NB4 (cell line): Measurements from ENCODE around the gene SNRK.

Experiments used
- DNase-seq: peaks from one replicate; pipeline ENCODE4 v3.0.0; 2010; ENCODE audit warnings: low read depth
- H3K4me3 ChIP-seq: one replicate; pipeline ENCODE4 v1.5.1; 2011; ENCODE audit warnings: mild to moderate bottlenecking, low read depth, low read length, moderate library complexity
- CTCF ChIP-seq: IDR thresholded peaks from one replicate; pipeline ENCODE4 v1.5.1; 2012; ENCODE audit warnings: low read depth, low read length
- MYC ChIP-seq: IDR thresholded peaks from 2 replicates; pipeline ENCODE4 v1.6.1; 2011; ENCODE audit warnings: low read depth, low read length
- POLR2A ChIP-seq: IDR thresholded peaks from 2 replicates; pipeline ENCODE4 v1.6.1; 2011; ENCODE audit warnings: mild to moderate bottlenecking; ENCODE audit not compliant: insufficient read length; ENCODE audit errors: extremely low read depth
- TF ChIP-seq, protein P1 (sequence below): IDR thresholded peaks from 2 replicates; pipeline ENCODE4 v1.6.1; 2011; ENCODE audit warnings: low read depth, low read length

Gene SNRK, protein sequence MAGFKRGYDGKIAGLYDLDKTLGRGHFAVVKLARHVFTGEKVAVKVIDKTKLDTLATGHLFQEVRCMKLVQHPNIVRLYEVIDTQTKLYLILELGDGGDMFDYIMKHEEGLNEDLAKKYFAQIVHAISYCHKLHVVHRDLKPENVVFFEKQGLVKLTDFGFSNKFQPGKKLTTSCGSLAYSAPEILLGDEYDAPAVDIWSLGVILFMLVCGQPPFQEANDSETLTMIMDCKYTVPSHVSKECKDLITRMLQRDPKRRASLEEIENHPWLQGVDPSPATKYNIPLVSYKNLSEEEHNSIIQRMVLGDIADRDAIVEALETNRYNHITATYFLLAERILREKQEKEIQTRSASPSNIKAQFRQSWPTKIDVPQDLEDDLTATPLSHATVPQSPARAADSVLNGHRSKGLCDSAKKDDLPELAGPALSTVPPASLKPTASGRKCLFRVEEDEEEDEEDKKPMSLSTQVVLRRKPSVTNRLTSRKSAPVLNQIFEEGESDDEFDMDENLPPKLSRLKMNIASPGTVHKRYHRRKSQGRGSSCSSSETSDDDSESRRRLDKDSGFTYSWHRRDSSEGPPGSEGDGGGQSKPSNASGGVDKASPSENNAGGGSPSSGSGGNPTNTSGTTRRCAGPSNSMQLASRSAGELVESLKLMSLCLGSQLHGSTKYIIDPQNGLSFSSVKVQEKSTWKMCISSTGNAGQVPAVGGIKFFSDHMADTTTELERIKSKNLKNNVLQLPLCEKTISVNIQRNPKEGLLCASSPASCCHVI

GRCh38 chr3:43286115-43286840 lies at the start of gene SNRK:
TSS of gene SNRK (plus strand) at chr3:43286540. CDS start at chr3:43303204, 16,664 bp downstream.
- H3K4me3 ChIP-seq = peak within 1 kb of the TSS; percentile 96

GRCh38 chr3:43238801-43239200 lies 47.5 kb upstream of the SNRK start:
- no peak for DNase-seq
- no peak overlapping the region for H3K4me3 ChIP-seq
- TF ChIP-seq POLR2A = no peak
- no peak for TF ChIP-seq CTCF
- no peak for TF ChIP-seq MYC
- TF ChIP-seq, protein P1, sequence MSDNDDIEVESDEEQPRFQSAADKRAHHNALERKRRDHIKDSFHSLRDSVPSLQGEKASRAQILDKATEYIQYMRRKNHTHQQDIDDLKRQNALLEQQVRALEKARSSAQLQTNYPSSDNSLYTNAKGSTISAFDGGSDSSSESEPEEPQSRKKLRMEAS = no peak

More at GRCh38 chr3:43286115-43286840, at the start of gene SNRK:
- TF ChIP-seq POLR2A = peak; percentile 59
- peak; percentile 74 for TF ChIP-seq MYC
- TF ChIP-seq, protein P1 = peak; percentile 68
- peak; percentile 7 for TF ChIP-seq CTCF
- peak; percentile 82 for DNase-seq

DNA sequence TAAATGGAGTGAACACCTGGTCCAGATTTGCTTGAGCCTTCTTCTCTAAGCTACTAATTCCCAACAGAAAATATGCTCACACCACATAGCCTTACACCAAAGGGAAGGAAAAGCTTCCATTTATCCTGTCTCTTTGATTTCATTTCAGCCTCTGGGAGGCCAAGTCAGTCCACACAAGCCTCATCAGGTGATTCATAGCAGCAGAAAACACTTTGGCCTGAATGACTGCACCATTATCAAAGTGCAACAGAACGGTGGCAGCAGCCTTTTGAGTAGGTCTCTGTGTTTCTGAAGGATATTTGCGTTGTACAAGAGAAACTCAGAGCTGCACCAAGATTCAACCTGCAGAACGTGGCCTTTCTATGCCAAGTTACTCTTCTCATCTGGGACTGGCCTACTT lies 46.6 kb upstream of the SNRK start:
- TF ChIP-seq CTCF = no peak
- TF ChIP-seq, protein P1 = no peak
- TF ChIP-seq POLR2A = no peak
- no peak for TF ChIP-seq MYC
- no peak for DNase-seq
- H3K4me3 ChIP-seq = no peak overlapping the region

DNA sequence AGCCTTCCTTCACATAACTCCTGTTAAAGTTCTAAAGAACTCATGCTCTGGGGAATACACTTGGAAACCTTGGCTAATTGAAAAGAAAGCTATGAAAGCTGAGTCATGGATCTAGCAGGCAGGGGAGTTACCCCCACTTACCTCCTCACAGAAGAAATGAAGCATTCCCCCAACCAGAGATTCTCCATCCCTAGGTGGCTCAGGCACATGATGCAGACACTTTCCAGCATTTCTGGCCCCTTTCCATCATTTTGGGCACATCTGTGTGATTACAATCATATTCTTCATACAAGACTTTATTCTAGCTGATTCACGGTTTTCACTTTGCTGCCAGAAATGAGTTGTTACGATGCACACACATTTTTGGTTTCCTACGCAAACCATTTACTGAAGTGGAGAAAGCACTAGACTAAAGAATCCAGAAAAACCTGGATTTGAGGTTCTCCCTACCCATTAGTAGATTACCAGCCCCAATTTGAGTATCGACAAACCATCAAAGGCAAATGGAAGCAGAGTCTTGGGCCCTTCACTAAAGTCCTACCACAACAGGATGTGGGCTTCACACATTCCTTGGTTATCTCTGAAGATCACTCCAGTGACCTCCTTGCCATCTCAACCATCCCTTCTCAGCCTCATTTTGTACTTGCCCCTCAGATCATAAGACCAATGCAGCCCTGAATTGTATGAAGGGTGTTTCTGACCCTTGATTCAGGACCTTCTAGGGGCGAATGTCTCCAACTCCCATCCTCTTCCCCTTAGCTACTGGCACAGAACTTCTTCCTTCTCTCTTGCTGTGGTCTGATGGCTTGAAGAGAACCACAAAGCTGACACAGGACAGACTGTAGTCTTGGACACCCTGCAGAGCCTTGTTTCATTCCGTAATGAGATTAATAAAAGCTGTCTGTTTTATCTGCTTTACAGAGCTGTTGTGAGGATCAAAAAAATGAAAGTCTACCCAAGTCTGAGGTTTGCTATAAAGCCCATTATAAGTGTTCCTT lies 42.5 kb upstream of the SNRK start:
- no peak for TF ChIP-seq MYC
- TF ChIP-seq, protein P1 = no peak
- TF ChIP-seq POLR2A = no peak
- TF ChIP-seq CTCF = no peak
- no peak overlapping the region for H3K4me3 ChIP-seq
- DNase-seq = peak; percentile 9

- DNase-seq = no peak
- TF ChIP-seq, protein P1 = no peak
- TF ChIP-seq CTCF (no peak), MYC (no peak), POLR2A (no peak)
These were observed 41.6 kb upstream of the SNRK start for GRCh38 chr3:43244694-43245093.

More at GRCh38 chr3:43244694-43245093, 41.6 kb upstream of the SNRK start:
- no peak overlapping the region for H3K4me3 ChIP-seq
